GM21528 (cell line): ENCODE results near the gene TACC3.

ENCODE experiments used
- ATAC-seq: cut with Tn5 transposase; IDR thresholded peaks from one replicate; pipeline ENCODE4 v1.9.1; 2021; ENCODE audit warnings: mild to moderate bottlenecking, moderate library complexity; ENCODE audit not compliant: unreplicated experiment, low FRiP score

Gene TACC3

GRCh38 chr4:1756893-1757779, 35.8 kb downstream of the TACC3 start:
- ATAC-seq, result no peak

- no peak for ATAC-seq
Observed at GRCh38 chr4:1757836-1758235, 36.5 kb downstream of the TACC3 start.

- ATAC-seq, result no peak
Observed at GRCh38 chr4:1758306-1759121, 37.2 kb downstream of the TACC3 start.

- no peak for ATAC-seq
Observed at GRCh38 chr4:1759170-1759817, 38.0 kb downstream of the TACC3 start.

- ATAC-seq, result no peak
Observed at GRCh38 chr4:1759818-1760223, 38.5 kb downstream of the TACC3 start.

- ATAC-seq, result no peak
Observed at GRCh38 chr4:1760521-1761071, 39.3 kb downstream of the TACC3 start.

- no peak for ATAC-seq
Observed at GRCh38 chr4:1761130-1761689, 39.9 kb downstream of the TACC3 start.

- ATAC-seq, result no peak
Observed at GRCh38 chr4:1762264-1763010, 41.1 kb downstream of the TACC3 start.

GRCh38 chr4:1763070-1763549, 41.8 kb downstream of the TACC3 start:
- no peak for ATAC-seq

- no peak for ATAC-seq
Observed at GRCh38 chr4:1763550-1764080, 42.3 kb downstream of the TACC3 start.

- ATAC-seq, result no peak
Observed at GRCh38 chr4:1764670-1765069, 43.3 kb downstream of the TACC3 start.

GRCh38 chr4:1765409-1766072, 44.2 kb downstream of the TACC3 start:
- ATAC-seq, result no peak

- ATAC-seq, result no peak
Observed at GRCh38 chr4:1766106-1767060, 45.1 kb downstream of the TACC3 start.

GRCh38 chr4:1767061-1767769, 45.9 kb downstream of the TACC3 start:
- ATAC-seq, result no peak

- ATAC-seq, result no peak
Observed at GRCh38 chr4:1767770-1768366, 46.5 kb downstream of the TACC3 start.

GRCh38 chr4:1768367-1769034, 47.2 kb downstream of the TACC3 start:
- no peak for ATAC-seq
